Measurements from ENCODE around the gene MPV17L.
"Not testable (repeated sequence)": the region's sequence is repeated elsewhere in the genome, so short reads cannot be mapped to it uniquely, and the experiment has no call there.

The MPV17L gene

DNA sequence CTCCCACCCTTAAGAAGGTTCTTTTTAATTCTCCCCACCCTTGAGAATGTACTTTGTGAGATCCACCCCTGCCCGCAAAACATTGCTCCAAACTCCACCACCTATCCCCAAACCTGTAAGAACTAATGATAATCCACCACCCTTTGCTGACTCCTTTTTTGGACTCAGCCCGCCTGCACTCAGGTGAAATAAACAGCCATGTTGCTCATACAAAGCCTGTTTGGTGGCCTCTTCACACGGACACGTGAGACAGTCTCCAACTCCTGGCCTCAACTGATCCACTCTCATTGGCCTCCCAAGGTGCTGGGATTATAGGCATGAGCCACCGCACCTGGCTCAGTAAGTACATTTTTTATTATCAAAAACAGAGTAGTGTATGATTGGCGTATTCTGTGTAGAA, 13.9 kb downstream of the MPV17L start:
- not testable (repeated sequence) for DNase-seq (ENCODE audit: low spot score)

DNA sequence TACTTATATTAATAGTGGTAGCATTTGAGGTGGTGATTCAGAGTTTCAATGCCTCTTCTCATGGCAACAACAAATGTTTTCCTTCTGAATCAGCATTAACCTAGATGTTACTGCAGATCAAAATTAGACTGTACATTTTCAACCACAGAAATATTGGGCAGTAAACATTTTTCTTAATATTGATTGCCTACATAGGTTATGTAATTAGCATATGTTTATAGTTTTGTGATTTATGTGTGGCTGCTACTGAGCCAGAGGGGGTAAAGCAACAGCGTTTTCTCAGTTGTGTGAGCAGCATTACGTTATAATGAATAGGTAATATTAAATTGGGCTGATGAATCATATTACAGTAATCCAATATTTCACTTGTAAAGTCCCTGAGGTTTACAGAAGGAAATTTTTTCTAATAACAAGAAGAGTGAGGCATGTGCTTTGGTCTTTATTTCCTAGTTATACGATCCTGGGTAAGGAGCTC, 20.0 kb downstream of the MPV17L start:
- no peak for DNase-seq (ENCODE audit: low spot score)

DNA sequence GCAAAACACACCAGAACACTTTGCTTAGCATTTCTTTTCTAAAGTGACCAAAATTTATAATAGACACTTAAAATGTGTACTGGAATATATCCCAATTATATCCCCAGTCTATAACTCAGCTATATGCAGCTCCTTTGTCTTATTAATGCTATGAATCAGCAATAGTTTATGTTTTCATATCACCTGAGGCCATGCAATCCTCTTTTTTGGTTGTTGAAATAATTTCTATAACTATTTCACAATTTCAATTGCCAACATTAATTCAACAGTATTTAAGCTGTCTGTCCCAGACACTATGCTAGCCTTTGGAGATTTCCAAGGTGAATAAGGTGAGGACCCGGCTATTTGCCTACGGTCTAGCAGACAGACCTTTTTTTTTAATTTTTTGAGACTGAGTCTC, 21.6 kb downstream of the MPV17L start:
- DNase-seq (ENCODE audit: low spot score), result no peak

DNA sequence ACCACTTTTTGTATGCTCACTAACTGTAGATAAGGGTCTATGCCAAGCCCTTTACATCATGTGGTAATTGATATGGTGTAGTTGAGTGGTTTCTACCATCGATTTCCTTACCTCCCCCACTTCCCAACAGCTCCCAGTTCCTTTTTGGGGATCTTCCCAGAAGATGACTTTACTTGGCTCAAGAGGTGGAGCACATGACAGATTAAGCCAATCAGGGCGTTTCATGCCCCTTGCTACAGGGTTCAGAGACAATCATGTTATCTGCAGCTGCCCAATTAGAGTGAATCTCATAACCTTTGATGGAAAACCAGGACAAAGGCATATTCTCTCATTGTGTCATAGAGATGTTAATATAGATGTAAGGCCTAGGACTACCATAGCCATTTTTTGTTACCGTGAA, 22.7 kb downstream of the MPV17L start:
- DNase-seq (ENCODE audit: low spot score), result no peak

DNA sequence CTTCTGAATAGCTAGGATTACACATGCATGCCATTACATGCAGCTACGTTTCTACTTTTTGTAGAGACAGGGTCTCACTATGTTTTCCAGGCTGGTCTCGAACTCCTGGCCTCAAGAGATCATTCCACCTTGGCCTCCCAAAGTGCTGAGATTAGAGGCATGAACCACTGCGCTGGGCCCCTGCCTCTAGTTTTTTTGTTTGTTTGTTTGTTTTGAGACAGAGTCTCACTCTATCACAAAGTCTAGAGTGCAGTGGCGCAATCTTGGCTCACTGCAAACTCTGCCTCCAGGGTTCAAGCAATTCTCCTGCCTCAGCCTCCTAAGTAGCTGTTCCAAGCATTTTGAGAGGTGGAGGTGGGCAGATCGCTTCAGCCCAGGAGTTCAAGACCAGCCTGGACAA, 26.1 kb downstream of the MPV17L start:
- DNase-seq (ENCODE audit: low spot score), result not testable (repeated sequence)

DNA sequence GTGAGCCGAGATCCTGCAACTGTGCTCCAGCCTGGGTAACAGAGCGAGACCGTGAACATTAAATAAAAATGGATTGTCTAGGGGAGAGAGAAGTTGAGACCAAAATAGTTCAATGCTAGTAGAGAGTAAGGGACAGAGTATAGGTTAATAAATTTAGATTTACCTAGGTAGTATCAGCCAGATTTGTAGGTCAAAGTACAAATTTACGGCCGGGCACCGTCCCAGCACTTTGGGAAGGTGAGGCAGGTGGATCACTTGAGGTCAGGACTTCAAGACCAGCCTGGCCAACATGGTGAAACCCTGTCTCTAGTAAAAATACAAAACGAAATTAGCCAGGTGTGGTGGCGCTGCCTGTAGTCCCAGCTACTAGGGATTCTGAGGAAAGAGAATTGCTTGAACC, 26.7 kb downstream of the MPV17L start:
- no peak for DNase-seq (ENCODE audit: low spot score)

DNA sequence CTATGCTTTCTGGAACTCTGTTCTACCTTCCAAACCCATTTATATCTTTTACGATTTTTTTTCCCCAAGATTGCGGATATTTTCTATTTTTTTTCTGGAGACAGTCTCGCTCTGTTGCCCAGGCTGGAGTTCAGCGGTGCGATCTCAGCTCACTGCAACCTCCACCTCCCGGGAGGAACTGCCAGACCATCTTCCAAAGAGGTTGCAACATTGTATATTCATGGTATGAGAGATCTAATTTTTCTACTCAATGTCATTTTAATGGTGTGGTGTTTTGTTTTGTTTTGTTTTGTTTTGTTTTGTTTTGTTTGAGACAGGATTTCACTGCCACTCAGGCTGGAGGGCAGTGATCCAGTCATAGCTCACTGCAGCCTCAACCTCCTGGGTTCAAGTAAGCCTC, 30.3 kb downstream of the MPV17L start:
- DNase-seq (ENCODE audit: low spot score), result no peak

DNA sequence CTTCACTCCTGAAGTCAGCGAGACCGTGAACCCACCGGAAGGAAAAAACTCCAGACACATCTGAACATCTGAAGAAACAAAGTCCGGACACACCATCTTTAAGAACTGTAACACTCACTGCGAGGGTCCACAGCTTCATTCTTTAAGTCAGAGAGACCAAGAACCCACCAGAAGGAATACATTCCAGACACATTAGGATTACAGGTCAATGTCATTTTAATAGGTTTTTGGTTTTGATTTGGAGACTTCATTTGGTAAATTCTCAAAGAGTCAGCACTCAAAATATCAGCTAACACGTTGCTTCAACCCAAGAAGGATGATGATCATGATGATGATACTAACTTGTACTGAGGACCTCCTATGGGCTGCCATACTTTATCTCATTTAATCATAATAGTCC, 31.2 kb downstream of the MPV17L start:
- no peak for DNase-seq (ENCODE audit: low spot score)

DNA sequence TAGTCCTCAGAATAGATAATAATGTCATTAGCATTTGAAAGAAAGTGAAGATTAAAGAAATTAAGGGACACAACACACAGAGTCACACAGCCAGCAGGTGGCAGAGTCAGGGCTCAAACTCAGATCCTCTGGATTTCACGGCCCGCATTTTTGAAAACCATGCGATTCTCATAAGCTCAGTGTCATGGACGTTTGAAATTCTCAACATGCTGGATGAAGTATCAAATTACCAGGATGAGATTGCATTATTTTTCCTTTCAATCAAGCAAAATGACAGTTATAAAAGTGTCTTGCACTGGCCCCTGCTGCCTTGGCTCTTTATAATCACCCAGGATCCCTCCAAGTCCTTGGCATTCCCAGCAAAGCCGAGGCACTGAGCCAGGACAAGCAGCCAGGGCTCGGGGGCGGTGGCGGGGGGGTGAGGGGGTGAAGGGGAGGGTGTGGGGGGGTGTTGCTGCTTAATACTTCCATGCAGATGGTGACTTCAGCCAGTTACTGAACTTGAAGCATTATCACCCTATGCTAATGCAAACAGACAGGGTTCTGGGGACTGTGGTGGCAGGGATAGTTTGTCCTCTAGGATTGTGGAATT, 32.2 kb downstream of the MPV17L start:
- peak; percentile 56 for DNase-seq (ENCODE audit: low spot score)

DNA sequence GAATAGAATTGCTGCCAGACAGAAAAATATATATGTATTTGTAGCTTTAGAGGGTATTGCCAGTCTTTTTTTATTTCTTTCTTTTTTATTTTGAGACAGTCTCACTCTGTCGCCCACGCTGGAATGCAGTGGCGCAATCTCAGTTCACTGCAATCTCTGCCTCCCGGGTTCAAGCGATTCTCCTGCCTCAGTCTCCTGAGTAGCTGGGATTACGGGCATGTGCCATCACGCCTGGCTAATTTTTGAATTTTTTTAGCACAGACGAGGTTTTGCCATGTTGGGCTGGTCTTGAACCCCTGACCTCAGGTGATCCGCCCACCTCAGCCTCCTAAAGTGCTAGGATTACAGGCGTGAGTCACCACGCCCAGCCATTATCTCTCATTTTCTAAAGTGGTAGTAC, 35.3 kb downstream of the MPV17L start:
- DNase-seq (ENCODE audit: low spot score), result not testable (repeated sequence)

DNA sequence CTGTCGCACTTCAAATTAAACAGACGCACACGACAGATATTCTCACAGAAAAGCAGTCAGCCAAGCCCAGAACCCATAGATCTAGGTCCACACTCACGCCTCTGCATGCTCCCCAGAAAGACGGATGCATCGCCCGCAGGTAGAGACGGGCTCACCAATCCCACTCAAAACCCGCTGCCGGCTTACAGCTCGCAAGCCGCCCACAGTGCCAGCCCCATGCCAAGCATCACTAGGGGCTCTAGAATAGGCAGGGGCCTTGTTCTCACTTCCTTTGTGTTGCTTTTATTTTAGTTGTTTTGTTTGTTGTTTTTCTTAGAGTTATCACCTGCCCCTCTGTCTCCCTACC, 38.5 kb downstream of the MPV17L start:
- DNase-seq (ENCODE audit: low spot score), result no peak

DNA sequence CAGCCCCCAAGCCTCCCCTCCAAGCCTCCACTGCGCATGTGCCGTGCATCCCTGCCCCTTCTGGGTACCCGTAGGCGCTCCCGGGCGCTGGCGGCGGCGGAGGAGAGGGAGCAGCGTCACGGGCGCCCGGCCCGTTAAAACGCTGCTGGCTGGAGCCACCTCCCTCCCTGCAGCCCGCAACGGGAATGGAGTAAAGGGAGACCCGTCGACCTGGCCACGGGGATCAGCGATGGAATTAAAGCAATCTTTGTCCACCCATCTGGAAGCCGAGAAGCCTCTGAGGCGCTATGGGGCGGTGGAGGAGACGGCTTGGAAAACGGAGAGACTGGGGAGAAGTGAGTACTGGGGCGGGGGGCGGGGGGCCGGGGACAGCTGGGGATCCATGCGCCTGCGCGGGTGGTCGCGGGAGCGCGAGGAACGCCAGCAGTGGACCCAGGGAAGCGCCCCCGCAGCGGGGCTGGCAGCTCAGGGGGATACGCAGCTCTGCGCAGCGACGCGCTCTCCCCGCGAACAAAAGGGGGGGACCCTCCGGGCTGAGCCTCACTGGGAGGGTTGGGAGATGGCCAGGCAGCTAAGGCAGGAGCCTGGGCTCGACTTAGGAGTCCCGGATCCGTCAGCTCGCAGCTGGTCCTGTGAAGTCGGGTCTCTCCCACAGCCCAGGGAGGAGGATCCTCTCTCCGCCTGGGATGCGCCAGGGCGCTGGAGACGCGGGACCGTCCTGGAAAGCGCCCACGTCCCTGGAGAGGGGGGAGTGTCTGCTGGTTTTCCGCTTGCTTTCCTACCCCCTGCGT, 39.1 kb downstream of the MPV17L start, which contains the start of gene BMERB1:
BMERB1 (plus strand) TSS at position 164 of the 791 bp plus-strand sequence; CDS start at position 230, 66 bp downstream.
- peak; percentile 38 for DNase-seq (ENCODE audit: low spot score)

DNA sequence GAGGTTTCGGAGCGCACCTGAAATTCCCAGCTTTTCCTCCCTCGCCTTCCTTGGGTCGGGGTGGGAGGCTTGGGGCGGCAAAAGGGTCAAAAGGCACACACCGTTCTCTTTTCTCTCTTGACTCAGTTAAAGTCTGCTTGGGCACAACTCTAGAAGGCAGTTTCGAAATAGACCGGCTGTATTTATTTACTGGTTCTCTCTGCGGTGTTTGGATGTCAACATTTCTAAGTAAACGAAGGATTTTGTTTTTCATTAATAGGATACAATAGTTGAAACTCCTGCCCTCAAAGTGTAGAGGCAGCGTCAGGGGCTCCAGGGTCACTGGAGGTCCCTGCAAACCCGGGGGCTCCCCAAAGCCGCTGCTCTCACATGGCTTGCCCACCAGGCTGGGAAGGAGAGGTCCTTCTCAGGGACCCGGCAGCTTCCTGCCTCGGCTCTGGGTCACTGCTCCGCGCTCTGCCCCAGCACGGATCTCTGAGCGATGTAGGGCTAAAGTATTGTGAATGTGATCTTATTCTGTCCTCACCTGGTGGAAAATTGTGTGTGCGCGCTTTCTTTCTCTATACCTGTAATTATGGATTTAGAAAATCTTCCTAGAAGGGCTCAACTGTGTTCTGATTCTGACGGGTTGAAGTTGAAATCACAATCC, 39.8 kb downstream of the MPV17L start:
- DNase-seq (ENCODE audit: low spot score), result no peak

DNA sequence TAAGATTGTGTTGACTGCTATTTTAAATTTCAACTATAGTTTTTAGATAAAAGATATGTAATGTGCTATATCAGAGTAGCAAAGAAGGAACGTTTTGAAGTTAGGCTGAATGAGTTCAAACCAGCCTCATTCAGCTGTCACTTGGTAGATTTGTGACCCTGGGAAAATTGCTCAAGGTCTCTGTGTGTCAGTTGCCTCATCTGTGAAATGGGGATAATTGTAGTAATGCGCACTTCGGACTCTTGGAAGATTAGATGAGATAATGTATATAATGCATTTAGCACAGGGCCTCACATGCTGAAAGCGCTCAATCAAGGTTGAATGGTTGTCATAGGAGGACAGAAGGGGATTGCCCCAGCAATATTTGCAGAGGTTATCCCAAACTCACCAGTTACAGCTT, 43.5 kb downstream of the MPV17L start:
- DNase-seq (ENCODE audit: low spot score), result no peak

DNA sequence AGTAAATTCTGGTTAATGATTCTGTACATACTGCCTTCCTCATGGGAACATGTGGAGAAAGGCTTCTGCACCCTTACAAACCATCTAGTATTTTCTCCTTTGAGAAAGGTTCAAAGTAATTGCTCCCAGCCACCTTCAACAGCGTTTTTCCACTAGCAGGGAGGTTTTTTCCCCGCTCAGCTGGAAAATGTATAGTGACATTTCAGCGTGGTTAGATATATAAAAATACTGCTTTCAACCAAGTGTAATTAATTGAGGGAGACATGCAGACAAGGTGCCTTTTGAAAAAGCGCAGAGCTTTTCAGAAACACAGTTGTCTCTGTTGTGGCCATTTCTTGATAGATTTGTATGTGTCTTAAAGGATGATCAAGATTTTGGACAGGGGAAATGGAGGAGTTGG, 44.0 kb downstream of the MPV17L start:
- no peak for DNase-seq (ENCODE audit: low spot score)

DNA sequence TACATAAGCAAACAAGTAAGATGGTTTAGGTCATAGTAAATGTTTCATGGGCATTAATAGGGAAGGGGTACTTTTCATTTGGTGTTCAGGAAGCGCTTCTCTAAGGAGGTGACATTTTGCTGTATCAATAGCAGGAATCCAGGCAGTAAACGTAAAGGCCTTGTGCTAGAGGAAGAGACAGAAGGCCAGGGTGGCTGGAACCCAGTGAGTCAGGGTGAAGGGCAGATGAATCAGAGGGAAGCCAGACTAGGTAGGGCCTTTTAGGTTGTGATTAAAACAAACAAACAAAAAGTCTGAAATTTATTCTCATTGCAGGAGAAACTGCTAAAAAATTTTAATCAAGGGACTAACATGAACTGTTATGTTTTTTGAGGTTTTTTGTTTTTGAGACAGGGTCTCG, 45.3 kb downstream of the MPV17L start:
- DNase-seq (ENCODE audit: low spot score), result no peak

DNA sequence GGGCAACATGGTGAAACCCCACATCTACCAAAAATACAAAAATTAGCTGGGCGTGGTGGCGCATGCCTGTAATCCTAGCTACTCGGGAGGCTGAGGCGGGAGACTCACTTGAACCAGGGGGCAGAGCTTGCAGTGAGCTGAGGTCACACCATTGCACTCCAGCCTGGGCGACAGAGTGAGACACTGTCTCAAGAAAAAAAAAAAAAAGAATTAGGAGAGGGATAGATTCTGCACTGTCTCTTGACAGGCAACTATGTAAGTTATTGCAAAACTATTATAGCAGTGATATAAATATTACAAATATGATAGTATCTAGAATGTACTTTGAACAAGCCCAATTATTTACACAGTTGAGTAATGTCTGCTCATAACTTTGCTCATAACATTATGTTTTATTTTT, 46.6 kb downstream of the MPV17L start:
- not testable (repeated sequence) for DNase-seq (ENCODE audit: low spot score)

DNA sequence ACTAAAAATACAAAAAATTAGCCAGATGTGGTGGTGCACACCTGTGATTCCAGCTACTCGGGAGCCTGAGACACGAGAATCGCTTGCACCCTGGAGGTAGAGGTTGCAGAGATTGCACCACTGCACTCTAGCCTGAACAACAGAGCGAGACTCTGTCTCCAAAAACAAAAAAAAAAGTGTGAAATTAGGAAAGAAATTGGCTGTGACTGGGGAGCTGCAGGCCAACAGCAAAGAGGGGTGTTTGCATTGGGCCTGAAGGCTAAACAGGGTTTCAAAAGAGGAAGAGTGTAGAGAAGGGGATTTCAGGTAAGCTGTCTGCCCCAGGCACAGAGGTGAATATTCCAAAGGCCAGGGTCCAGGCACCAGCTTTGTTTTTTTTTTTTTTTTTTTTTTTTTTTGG, 48.2 kb downstream of the MPV17L start:
- no peak for DNase-seq (ENCODE audit: low spot score)

DNA sequence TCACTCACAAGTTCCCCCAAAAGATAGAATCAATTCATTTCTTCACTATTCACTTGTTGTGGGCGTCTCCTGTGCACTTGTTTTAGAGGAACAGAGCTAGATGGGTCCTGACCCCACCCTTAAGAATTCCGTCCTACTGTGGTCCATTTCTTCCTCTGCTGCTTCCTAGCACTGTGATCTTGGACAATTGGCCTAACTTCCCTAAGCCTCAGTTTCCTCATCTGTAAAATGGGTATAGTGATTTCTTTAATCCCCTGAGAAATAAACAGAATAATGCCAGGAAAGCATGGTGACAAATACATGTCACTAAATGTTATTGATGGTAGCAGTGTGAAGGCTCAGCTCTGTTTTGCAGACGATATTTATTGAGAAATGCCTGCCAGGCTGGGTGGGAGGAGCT, 48.7 kb downstream of the MPV17L start:
- no peak for DNase-seq (ENCODE audit: low spot score)

DNA sequence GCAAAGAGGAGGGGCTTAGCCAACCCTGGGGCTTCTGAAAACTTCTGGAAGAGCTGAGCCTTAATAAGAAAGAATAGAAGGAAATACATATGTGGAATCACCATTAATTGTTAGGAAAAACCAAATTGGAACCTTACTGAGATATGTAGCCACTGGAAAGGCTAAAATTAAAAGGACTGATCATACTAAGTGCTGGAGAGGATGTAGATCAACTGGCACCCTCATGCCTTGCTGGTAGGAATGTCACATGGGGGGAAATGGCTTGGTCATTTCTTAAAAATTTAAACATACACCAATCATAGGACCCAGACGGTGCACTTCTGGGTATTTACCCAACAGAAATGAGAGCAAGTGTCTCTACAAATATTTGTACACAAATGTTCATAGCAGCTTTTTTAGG, 49.9 kb downstream of the MPV17L start:
- no peak for DNase-seq (ENCODE audit: low spot score)

DNA sequence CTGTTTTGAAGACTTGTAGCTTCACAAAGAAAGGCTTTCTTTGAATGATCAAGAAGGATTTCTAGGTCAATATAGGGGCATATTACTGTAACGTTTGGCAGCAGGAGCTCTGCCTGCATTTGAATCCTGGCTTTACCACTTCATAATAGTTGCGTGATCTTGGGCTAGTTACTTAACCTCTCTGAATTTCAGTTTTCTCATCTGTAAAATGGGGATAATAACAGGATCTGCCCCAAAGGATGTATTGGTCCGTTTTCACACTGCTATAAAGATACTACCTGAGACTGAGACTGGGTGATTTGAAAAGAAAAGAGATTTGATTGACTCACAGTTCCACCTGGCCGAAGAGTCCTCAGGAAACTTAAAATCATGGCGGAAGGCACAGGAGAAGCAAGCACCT, 51.3 kb downstream of the MPV17L start:
- DNase-seq (ENCODE audit: low spot score), result no peak

DNA sequence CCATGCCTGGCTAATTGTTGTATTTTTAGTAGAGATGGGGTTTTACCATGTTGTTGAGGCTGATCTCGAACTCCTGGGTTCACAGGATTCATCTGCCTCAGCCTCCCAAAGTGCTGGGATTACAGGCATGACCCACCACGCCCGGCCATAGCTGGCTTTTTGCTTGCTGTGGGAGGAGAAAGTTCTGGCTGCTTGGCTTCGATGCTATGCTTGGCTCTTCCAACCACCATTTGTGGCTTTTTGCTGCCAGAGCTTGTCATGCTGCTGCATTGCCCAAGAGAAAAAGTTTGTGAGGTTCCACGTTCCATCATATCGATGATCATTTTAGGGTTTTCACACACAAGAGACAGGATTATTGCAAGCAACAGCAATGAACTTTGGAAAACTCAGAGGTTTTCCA, 55.1 kb downstream of the MPV17L start:
- no peak for DNase-seq (ENCODE audit: low spot score)

DNA sequence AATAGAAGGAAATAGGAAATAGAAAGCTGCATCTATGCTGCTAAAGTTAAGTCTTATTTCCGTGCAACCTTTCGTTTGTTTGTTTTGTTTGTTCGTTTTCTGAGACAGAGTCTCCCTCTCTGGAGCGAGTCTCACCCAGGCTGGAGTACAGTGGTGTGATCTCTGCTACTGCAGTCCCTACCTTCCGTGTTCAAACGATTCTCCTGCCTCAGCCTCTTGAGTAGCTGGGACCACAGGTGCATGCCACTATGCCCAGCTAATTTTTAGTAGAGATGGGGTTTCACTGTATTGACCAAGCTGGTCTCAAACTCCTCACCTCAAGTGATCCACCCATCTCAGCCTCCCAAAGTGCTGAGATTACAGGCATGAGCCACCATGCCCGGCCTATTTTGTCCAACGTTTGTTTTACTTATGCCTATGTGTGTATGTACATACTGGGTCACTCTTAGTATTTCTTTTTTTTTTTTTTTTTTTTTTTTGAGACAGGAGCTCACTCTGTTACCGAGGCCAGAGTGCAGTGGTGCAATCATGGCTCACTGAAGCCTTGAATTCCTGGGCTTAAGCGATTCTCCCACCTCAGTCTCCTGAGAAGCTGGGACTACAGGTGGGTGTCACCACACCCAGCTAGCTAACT, 55.7 kb downstream of the MPV17L start:
- no peak for DNase-seq (ENCODE audit: low spot score)
